HG03575 (cell line): ENCODE data around the gene RABL6.

Experiments used
- ATAC-seq: cut with Tn5 transposase; IDR thresholded peaks from one replicate; pipeline ENCODE4 v1.9.1; 2021; ENCODE audit not compliant: unreplicated experiment, insufficient number of reproducible peaks, low FRiP score; ENCODE audit errors: extremely low read depth

The RABL6 gene

GRCh38 chr9:136888454-136888853 is 80.7 kb downstream of the RABL6 start:
- no peak for ATAC-seq

GRCh38 chr9:136889858-136890257 is 82.1 kb downstream of the RABL6 start:
- no peak for ATAC-seq

DNA sequence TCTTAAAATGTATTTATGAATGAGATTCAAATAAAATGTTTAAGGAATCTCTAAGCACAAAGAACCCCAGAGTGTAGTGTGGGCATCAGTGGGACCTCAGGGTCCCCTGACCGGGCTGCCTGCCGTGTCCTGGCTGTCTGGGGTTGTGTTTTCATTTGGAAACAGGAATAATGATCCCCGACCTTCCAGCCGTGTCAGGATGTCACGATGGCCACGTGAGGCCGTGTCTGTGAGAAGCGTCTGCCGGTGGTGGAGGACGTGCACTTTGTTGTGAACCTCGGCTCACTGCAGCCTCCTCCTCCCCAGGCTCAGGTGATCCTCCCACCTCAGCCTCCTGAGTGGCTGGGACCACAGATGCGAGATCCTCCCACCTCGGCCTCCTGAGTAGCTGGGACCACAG is 82.9 kb downstream of the RABL6 start:
- no peak for ATAC-seq
